ENCODE data around the gene RASEF. TPM values are rescaled to one million over a fixed set of nuclear protein-coding genes. Genes with fewer than 3 reads are reported as not detected.

The RASEF gene
- total RNA-seq, 1 experiment from 2014 or later: 0.12 TPM

DNA sequence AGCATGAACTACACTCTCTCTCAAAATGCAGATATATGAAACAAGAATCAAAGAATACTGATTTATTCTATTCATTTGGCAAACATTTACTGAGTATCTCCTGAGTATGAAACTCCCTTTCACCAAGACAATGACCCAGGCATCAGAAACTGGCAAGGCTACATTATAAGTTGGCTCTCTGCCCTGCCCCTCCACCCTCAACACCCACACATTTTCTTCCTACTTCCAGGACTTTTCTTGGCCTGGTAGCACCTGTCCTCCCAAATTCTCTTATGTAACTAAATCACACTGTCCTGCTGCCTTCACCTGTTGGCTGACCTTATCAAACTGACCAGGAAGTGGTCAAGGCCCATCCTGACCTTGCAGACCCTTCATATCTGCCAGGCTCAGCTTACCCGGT lies 3.5 kb downstream of the RASEF start:
- intact Hi-C loops (cut with micrococcal nuclease): no loop called here
- H3K9me3 ChIP-seq (ENCODE audit: control insufficient read depth in 1 of 2, insufficient read depth in 1 of 2, low read depth in 1 of 2, low read length in 2 of 2): no peaks in the 10 kb centered on the region
- BruUV-seq (replicated peaks): no TSS peak
- CTCF ChIA-PET: no interaction called here
- H3K36me3 ChIP-seq (ENCODE audit: control insufficient read depth in 1 of 2, insufficient read depth in 2 of 2, low read length in 2 of 2): no peaks in the 10 kb centered on the region
- H3K9me2 ChIP-seq (ENCODE audit: insufficient read depth): no peaks in the 10 kb centered on the region
- no peaks in the 10 kb centered on the region for H3K27me3 ChIP-seq (ENCODE audit: insufficient read depth, low read length)
- no peak for DNase-seq (ENCODE audit: low read depth, low spot score)
- no peaks in the 10 kb centered on the region for H3K4me1 ChIP-seq (ENCODE audit: control insufficient read depth in 1 of 2, insufficient read depth in 2 of 2, low read length in 2 of 2)
- POLR2A ChIA-PET: no interaction called here
- H4K20me1 ChIP-seq (ENCODE audit: insufficient read depth): no peaks in the 10 kb centered on the region
- no peak overlapping the region for H2AFZ ChIP-seq (ENCODE audit: low read depth, low read length, poor library complexity, severe bottlenecking)
- H3K4me3 ChIP-seq (replicated peaks in 1 of 2; ENCODE audit: low read depth in 1 of 2, low read length in 2 of 2): no peak overlapping the region
- H3K27ac ChIP-seq (ENCODE audit: low read depth, low read length): no peak overlapping the region
- TF ChIP-seq JUND (IDR thresholded peaks at IDR 0.05) (no peak), EZH2 (IDR thresholded peaks at IDR 0.05) (no peak), TCF7L2 (IDR thresholded peaks at IDR 0.05; ENCODE audit: borderline replicate concordance, extremely low read depth, insufficient read depth, insufficient read length) (no peak), EGR1 (IDR thresholded peaks at IDR 0.05; ENCODE audit: low read depth) (no peak), POLR2AphosphoS5 (IDR thresholded peaks at IDR 0.05; ENCODE audit: low read depth, low read length) (no peak), CEBPB (IDR thresholded peaks at IDR 0.05; ENCODE audit: low read depth) (no peak), SP1 (IDR thresholded peaks at IDR 0.05; ENCODE audit: low read depth) (no peak), ZFX (IDR thresholded peaks at IDR 0.05) (no peak), CBX3 (IDR thresholded peaks at IDR 0.05; ENCODE audit: low read depth) (no peak), RAD21 (IDR thresholded peaks at IDR 0.05; ENCODE audit: low read depth) (no peak), ELF1 (IDR thresholded peaks at IDR 0.05; ENCODE audit: borderline replicate concordance, low read depth) (no peak), FOSL1 (IDR thresholded peaks at IDR 0.05; ENCODE audit: low read depth) (no peak), SIN3A (IDR thresholded peaks at IDR 0.05; ENCODE audit: low read depth) (no peak), SRF (IDR thresholded peaks at IDR 0.05; ENCODE audit: low read depth) (no peak)
- TF ChIP-seq, protein P1, sequence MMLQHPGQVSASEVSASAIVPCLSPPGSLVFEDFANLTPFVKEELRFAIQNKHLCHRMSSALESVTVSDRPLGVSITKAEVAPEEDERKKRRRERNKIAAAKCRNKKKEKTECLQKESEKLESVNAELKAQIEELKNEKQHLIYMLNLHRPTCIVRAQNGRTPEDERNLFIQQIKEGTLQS (IDR thresholded peaks at IDR 0.05): no peak
- RAD21 ChIA-PET (ENCODE audit: low non-redundant PET in 1 of 2, low total read pairs in 2 of 2, uncharacterized antibody in 2 of 2, unreplicated experiment in 2 of 2): no interaction called here
- ATAC-seq: no peak
- no peaks in the 10 kb centered on the region for H3K79me2 ChIP-seq (ENCODE audit: insufficient read depth, low read length)
- H3K4me2 ChIP-seq (ENCODE audit: low read length): no peak overlapping the region
- H3K9ac ChIP-seq (ENCODE audit: low read length): no peak overlapping the region

DNA sequence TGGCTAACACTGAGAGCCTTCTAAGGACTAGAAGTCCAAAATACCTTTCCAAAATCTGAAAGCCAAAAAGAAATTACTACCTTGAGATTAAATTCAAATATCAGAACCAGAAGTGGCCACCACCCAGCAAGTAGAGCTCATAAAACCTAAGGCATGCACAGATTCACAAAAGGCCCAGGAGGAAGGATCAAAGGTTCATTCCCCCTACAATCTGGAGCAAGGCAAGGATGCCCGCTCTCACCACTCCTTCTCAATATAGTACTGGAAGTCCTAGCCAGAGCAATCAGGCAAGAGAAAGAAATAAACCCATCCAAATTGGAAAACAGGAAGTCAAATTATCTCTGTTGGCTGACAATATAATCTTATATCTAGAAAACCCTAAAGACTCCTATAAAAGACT lies 6.0 kb downstream of the RASEF start:
- Histone ChIP-seq H3K9me2 (ENCODE audit: insufficient read depth) (no peaks in the 10 kb centered on the region), H3K9me3 (ENCODE audit: control insufficient read depth in 1 of 2, insufficient read depth in 1 of 2, low read depth in 1 of 2, low read length in 2 of 2) (no peaks in the 10 kb centered on the region), H3K79me2 (ENCODE audit: insufficient read depth, low read length) (no peaks in the 10 kb centered on the region), H3K36me3 (ENCODE audit: control insufficient read depth in 1 of 2, insufficient read depth in 2 of 2, low read length in 2 of 2) (no peaks in the 10 kb centered on the region), H3K4me1 (ENCODE audit: control insufficient read depth in 1 of 2, insufficient read depth in 2 of 2, low read length in 2 of 2) (no peaks in the 10 kb centered on the region), H3K27ac (ENCODE audit: low read depth, low read length) (no peak overlapping the region), H3K9ac (ENCODE audit: low read length) (no peak overlapping the region), H3K4me2 (ENCODE audit: low read length) (no peak overlapping the region), H4K20me1 (ENCODE audit: insufficient read depth) (no peaks in the 10 kb centered on the region), H2AFZ (ENCODE audit: low read depth, low read length, poor library complexity, severe bottlenecking) (no peak overlapping the region), H3K4me3 (replicated peaks in 1 of 2; ENCODE audit: low read depth in 1 of 2, low read length in 2 of 2) (no peak overlapping the region), H3K27me3 (ENCODE audit: insufficient read depth, low read length) (no peaks in the 10 kb centered on the region)
- RAD21 ChIA-PET (ENCODE audit: low non-redundant PET in 1 of 2, low total read pairs in 2 of 2, uncharacterized antibody in 2 of 2, unreplicated experiment in 2 of 2): no interaction called here
- CTCF ChIA-PET: no interaction called here
- no peak for DNase-seq (ENCODE audit: low read depth, low spot score)
- POLR2A ChIA-PET: no interaction called here
- intact Hi-C loops (cut with micrococcal nuclease): no loop called here
- no TSS peak for BruUV-seq (replicated peaks)
- no peak for ATAC-seq
- TF ChIP-seq RAD21 (IDR thresholded peaks at IDR 0.05; ENCODE audit: low read depth) (no peak), SP1 (IDR thresholded peaks at IDR 0.05; ENCODE audit: low read depth) (no peak), TCF7L2 (IDR thresholded peaks at IDR 0.05; ENCODE audit: borderline replicate concordance, extremely low read depth, insufficient read depth, insufficient read length) (no peak), ZNF274 (IDR thresholded peaks at IDR 0.05; ENCODE audit: low read depth, low read length) (no peak), POLR2A (IDR thresholded peaks at IDR 0.05; ENCODE audit: borderline replicate concordance, extremely low read depth, insufficient read depth, insufficient read length) (no peak)
- TF ChIP-seq, protein P2, sequence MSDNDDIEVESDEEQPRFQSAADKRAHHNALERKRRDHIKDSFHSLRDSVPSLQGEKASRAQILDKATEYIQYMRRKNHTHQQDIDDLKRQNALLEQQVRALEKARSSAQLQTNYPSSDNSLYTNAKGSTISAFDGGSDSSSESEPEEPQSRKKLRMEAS (IDR thresholded peaks at IDR 0.05): no peak
- TF ChIP-seq, protein P3, sequence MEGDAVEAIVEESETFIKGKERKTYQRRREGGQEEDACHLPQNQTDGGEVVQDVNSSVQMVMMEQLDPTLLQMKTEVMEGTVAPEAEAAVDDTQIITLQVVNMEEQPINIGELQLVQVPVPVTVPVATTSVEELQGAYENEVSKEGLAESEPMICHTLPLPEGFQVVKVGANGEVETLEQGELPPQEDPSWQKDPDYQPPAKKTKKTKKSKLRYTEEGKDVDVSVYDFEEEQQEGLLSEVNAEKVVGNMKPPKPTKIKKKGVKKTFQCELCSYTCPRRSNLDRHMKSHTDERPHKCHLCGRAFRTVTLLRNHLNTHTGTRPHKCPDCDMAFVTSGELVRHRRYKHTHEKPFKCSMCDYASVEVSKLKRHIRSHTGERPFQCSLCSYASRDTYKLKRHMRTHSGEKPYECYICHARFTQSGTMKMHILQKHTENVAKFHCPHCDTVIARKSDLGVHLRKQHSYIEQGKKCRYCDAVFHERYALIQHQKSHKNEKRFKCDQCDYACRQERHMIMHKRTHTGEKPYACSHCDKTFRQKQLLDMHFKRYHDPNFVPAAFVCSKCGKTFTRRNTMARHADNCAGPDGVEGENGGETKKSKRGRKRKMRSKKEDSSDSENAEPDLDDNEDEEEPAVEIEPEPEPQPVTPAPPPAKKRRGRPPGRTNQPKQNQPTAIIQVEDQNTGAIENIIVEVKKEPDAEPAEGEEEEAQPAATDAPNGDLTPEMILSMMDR (IDR thresholded peaks at IDR 0.05 in 2 of 3, conservative IDR thresholded peaks at IDR 0.05 in 1 of 3; ENCODE audit: borderline replicate concordance in 1 of 3, insufficient read depth in 1 of 3, low read depth in 2 of 3, low read length in 2 of 3): no peak
